CD4-positive, alpha-beta T cell treated with Interferon alpha-2 for 1 hour (primary cell): ENCODE data around the gene MFSD6.

Experiments
- DNase-seq, 2 donors: peaks; one replicate each; pipeline ENCODE4 v3.0.0-alpha.2; 2020 to 2022

The MFSD6 gene

DNA sequence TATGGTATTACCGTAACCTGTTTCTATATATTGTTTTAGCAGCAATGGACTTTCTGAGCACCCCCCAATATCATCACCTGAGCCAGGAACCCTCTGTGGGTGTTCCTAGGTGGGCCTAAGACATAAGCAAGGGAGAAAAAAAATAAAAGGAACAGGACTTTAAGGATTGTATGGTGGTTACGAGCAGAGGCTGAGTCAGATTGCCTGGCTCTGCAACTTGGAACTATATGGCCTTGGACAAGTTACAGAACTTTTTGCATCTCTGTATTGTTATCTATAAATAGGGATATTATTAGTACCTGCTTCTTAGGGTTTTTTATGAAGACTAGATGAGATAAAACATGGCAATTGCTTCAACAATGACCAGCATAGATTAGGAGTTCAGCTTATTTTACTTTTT lies 34.9 kb downstream of the MFSD6 start:
- no peak for DNase-seq

GRCh38 chr2:190443778-190444481 lies 35.8 kb downstream of the MFSD6 start:
- no peak for DNase-seq

- no peak for DNase-seq
Observed at GRCh38 chr2:190444976-190445375, 36.8 kb downstream of the MFSD6 start.

GRCh38 chr2:190446193-190446592 lies 38.0 kb downstream of the MFSD6 start:
- DNase-seq, result no peak

DNA sequence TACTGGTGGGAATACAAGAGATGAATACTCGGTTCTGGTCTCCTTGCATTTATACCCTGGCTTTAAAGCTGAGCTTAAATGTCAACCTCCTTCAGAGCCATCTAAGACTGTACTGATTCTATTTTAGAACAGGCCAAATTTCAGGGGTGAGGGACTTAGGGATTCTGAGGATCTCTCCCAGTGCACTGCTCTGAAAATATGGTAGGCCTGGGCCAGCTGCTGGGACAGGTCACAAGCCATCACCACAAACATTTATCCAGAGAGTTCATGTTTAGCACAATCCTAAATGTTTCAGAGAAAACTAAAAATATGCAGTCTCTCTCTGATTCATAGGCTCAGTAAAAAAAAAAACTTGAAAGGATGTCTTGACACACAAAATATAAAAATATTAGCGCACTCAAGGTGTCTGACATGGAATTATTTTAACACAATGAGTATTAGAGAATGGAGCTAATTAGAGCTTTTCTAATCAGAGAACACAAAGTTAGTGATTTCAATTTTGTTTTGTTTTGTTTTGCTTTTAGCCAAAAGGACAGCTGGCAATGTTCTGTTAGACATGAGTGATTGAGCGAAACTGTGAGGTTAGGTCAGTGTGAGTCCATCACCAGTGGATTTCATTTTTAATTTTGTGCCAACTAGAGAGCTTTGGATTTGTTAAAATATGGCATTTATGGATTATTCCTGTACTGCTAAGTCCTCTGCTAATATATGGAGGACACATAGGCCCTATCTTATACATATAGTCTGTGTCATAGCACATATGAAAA lies 38.8 kb downstream of the MFSD6 start:
- DNase-seq, result no peak

GRCh38 chr2:190447766-190448165 lies 39.6 kb downstream of the MFSD6 start:
- DNase-seq, result no peak

GRCh38 chr2:190449925-190450324 lies 41.8 kb downstream of the MFSD6 start:
- no peak for DNase-seq

GRCh38 chr2:190450363-190450762 lies 42.2 kb downstream of the MFSD6 start:
- DNase-seq, result no peak

GRCh38 chr2:190451561-190452176 lies 43.5 kb downstream of the MFSD6 start:
- no peak for DNase-seq

- DNase-seq, result no peak
Observed at GRCh38 chr2:190452433-190452832, 44.3 kb downstream of the MFSD6 start.

GRCh38 chr2:190454795-190455194 lies 46.6 kb downstream of the MFSD6 start:
- no peak for DNase-seq

DNA sequence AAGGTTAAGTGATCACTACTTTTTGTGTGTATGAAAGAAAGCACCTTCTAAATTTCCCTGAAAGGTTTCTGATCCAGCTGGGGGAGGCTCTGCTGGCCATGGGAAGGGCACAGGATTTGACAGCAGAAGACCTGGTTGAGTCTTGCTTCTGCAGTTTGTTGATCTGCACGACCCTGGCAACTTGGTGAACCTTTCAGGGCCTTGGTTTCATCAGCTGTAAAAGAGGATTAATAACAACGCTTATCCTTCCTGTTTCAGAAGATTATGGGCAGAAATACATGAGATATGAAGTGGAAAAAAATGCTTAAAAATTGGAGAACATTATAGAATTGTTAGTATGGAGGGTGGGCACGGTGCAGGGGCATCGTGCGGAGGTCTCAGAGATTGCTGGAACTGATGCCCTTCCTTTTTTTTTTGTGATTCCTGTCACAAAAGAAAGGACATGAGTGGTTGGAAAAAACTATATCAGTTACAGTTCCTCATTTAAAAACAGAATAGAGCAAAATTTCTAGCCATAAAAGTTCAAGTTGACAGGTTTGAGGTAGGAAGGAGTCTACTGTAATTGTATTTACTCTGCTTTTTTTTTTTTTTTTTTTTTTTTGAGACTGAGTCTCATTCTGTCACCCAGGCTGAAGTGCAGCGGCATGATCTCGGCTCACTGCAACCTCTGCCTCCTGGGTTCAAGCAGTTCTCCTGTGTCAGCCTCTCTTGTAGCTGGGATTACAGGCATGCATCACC lies 47.4 kb downstream of the MFSD6 start:
- no peak for DNase-seq

DNA sequence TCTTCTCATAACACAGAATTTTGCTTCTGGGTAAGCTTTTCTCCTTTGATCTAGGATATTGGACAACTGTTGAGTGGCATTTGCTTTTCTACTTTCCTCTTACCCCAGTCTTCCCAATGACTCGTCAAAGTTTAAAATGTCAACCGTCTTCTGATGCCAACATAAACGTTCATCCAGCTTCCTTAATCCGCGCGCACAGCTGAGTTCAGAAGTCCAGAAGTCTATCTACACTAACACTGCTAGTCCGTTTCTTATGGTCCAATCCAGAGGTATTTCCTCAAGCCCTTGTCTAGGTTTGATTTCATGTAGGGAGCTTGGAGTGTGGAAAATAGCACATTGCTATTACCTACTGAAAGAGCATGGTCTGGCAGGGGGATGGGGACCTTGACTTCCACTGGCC lies 48.7 kb downstream of the MFSD6 start:
- DNase-seq, result no peak

- DNase-seq, result no peak
Observed at GRCh38 chr2:190457256-190457655, 49.1 kb downstream of the MFSD6 start.

DNA sequence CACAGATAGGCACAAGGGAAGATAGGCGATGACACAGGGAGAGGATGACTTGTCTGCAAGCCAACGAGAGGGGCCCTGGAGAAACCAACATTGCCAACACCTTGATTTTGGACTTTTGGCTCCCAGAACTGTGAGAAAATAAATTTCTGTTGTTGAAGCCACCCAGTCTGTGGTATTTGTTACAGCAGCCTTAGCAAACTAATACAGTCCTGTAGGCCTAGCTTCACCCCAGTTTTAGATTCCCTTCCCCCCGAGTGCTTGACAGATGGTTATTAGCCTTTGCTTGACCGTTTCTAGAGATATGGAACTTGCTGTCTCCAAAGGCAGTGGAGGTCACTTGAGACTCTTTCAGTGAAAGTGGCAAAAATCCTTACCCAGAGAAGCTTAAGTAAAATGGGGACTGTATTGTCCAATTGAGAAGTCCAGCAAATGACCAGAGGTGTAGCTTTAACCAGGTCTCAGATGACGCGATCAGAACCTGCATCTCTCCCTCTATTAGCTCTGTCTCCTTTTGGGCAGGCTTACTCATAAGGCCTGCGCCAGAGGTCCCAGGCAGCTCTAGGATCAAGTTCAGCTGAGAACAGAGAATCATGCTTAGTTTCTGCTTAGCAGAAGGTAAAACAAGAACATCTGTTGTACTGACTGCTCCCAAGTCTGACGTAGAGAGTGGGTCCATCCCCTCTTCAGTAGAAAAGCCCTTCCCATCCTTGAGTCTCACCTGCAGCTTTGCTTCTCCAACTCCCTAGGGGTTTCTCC lies 50.4 kb downstream of the MFSD6 start:
- DNase-seq, result no peak

- no peak for DNase-seq
Observed at GRCh38 chr2:190459881-190460280, 51.7 kb downstream of the MFSD6 start.

GRCh38 chr2:190460487-190460886 lies 52.3 kb downstream of the MFSD6 start:
- DNase-seq, result no peak

GRCh38 chr2:190462181-190462580 lies 54.0 kb downstream of the MFSD6 start:
- DNase-seq, result no peak

- no peak for DNase-seq
Observed at GRCh38 chr2:190462611-190463010, 54.5 kb downstream of the MFSD6 start.

DNA sequence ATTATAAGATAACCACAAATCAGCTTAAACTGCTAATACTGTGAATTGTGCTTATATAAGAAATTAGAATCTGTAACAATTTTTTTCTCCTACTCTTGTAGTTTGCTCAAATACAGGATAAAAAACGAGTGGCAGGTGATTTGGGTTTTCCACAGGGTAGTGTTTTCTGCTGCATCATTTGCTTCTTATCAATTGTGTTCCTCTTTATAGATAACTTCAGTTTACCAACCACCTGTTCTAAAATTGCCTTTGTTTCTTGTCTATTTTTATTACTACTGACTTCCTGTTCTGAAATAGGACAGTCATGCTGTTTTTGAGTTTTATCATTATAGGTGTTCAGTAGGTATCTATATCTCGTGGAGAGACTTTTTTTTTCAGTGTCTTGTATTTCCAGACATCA lies 56.9 kb downstream of the MFSD6 start:
- DNase-seq, result no peak

DNA sequence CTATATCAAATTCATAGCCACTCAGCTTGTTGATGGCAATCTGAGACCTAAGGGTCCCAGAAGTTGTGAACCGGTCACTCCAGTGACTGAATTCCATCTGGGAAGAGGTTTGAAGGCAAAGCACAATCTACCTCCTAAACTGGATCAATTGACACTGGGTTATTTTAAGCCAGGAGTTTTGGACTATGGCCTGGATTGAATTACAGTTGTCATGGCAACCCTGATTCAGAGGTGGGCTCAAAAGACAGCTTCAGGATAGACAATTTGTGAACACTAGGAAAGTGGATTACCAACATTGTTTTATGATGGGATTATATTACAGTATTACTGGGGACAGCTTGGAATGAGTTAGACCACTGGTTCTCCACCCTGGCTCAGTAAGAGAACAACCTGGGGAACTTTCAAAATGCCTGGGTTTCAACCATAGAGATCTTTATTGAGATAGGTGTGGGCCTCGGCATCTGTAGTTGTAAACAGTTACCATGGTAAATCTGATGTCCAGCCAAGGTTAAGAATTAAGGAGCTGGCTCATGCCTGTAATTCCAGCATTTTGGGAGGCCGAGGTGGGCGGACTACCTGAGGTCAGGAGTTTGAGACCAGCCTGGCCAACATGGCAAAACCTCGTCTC lies 58.8 kb downstream of the MFSD6 start:
- no peak for DNase-seq

DNA sequence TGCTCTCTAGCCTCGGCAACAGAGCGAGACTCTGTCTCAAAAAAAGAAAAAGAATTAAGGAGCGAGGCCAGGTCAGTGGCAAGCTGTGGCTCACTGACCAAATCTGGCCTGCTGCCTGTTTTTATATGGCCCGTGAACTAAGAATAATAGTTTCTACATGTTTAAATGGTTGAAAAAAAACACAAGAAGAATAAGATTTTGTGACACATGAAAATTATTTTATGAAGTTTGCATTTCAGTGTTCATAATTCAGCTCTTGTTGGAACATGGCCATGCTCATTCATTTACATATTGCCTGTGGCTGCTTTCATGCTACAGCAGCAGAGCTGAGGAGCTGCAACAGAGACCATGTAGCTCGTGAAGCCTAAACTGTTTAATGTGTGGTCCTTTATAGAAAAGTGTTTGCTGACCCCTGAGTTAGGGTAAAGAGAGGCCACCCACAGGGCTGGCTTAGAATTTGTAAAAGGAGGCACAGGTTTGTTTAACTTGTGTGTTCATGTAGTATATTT lies 59.5 kb downstream of the MFSD6 start:
- no peak for DNase-seq
